GM12891 (cell line): ENCODE results near the gene ZNF107.
"Not testable (repeated sequence)": the region's sequence is repeated elsewhere in the genome, so short reads cannot be mapped to it uniquely, and the experiment has no call there.

Experiments
- DNase-seq: peaks from one replicate; pipeline ENCODE4 v3.0.0; 2011; ENCODE audit warnings: low spot score; ENCODE audit not compliant: insufficient read length
- FAIRE-seq: peaks from 2 replicates; lab custom pipeline; 2011; peaks lifted over from hg19 to GRCh38; lab: Jason Lieb, UNC
- PAX5 ChIP-seq: IDR thresholded peaks from 2 replicates; pipeline ENCODE4 v1.6.1; 2011; ENCODE audit warnings: low read length, moderate library complexity, mild to moderate bottlenecking; ENCODE audit not compliant: insufficient read depth, severe bottlenecking
- POLR2A ChIP-seq: IDR thresholded peaks from 2 replicates; pipeline ENCODE4 v1.6.1; 2011; ENCODE audit warnings: low read depth, low read length, control low read depth
- POLR2AphosphoS5 ChIP-seq: IDR thresholded peaks from 2 replicates; pipeline ENCODE4 v1.6.1; 2011; ENCODE audit warnings: low read depth, low read length, control low read depth
- POU2F2 ChIP-seq: IDR thresholded peaks from 2 replicates; pipeline ENCODE4 v1.6.1; 2011; ENCODE audit warnings: low read depth, mild to moderate bottlenecking, control low read depth, low read length, moderate library complexity
- SPI1 ChIP-seq: IDR thresholded peaks from 2 replicates; pipeline ENCODE4 v1.6.1; 2011; ENCODE audit warnings: low read depth, low read length, control low read depth
- TAF1 ChIP-seq: IDR thresholded peaks from 2 replicates; pipeline ENCODE4 v1.6.1; 2011; ENCODE audit warnings: low read depth, low read length, control low read depth

The ZNF107 gene

GRCh38 chr7:64667311-64667710 is 1.4 kb downstream of the ZNF107 start:
- DNase-seq (no peak), FAIRE-seq (no peak)
- TF ChIP-seq POLR2AphosphoS5 (no peak), PAX5 (no peak), POU2F2 (no peak), TAF1 (no peak), SPI1 (no peak), POLR2A (no peak)

DNA sequence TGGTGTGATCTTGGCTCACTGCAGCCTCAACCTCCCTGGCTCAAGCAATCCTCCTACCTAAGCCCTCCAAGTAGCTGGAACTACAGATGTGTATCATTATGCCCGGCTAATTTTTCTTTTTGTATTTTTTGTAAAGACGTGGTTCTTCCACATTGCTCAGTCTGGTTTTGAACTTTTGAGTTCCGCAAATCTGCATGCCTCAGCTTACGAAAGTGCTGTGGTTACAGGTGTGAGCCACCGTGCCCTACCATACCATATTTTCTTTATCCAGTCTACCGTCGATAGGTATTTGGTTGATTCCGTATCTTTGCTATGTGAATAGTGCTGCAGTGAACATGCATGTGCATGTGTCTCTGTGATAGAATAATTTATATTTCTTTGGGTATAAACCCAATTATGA is 6.5 kb downstream of the ZNF107 start:
- FAIRE-seq (peak; percentile 76), DNase-seq (no peak)
- TF ChIP-seq SPI1 (peak; percentile 62), POU2F2 (no peak)

DNA sequence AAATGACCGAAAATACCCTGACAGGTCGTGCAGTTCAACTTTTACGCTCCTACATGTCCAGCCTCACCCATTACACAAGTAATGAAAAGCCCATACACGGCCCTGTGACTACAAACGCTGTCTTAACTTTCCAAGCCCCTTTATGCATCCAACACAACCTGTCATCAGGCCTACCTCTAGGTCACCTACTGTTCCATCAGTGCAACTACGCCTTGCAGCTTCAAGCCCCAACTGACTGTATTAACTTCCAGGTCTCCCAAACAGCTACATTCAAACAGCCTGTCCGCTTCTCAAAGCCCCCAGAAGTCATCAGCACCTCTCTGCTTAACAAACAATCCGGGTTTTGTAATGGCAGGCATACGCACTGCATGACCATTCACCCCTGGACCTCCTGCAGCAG is 19.2 kb downstream of the ZNF107 start:
- FAIRE-seq (no peak), DNase-seq (no peak)
- TF ChIP-seq PAX5 (no peak), TAF1 (no peak), SPI1 (no peak), POU2F2 (no peak), POLR2AphosphoS5 (no peak), POLR2A (no peak)

GRCh38 chr7:64685741-64686140 is 19.8 kb downstream of the ZNF107 start:
- TF ChIP-seq POLR2AphosphoS5 = no peak
- TF ChIP-seq SPI1 = no peak
- TF ChIP-seq POLR2A = no peak
- TF ChIP-seq PAX5 = no peak
- no peak for TF ChIP-seq TAF1
- TF ChIP-seq POU2F2 = no peak
- DNase-seq (no peak), FAIRE-seq (no peak)

- peak; percentile 45 for FAIRE-seq
- DNase-seq = no peak
- no peak for TF ChIP-seq POU2F2
- TF ChIP-seq PAX5 = no peak
- TF ChIP-seq POLR2AphosphoS5 = peak; percentile 23; the same call in 1 of the 2 replicates
- 0 out of 2 replicates have a peak, but pooled peaks have one; percentile 3 for TF ChIP-seq SPI1
- no peak for TF ChIP-seq TAF1
- TF ChIP-seq POLR2A = no peak
Measured at GRCh38 chr7:64686493-64687184, 20.7 kb downstream of the ZNF107 start.

DNA sequence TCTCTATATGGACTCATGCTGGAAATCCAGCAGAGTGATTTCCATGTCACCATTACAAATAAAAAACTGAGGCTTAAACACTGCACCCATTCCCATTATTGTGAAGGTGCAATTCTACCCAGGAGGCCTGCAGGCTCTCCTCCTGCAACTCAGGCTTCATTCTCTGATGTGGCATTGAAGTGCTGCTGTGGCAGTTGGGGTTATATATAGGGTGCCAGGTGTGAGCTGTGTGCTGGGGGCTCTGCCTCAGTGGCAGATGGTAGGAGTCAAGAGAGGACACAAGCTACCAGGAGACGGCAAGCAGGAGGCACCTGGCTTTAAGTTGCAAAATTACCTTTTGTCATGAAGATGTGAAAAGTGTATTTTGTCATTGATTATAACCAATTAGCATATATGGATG is 21.3 kb downstream of the ZNF107 start:
- FAIRE-seq = no peak
- TF ChIP-seq TAF1 = no peak
- no peak for TF ChIP-seq SPI1
- TF ChIP-seq PAX5 = no peak
- TF ChIP-seq POLR2A = no peak
- no peak for TF ChIP-seq POLR2AphosphoS5
- DNase-seq = no peak

- DNase-seq (no peak), FAIRE-seq (no peak)
- no peak for TF ChIP-seq SPI1
- TF ChIP-seq POLR2A = 0 out of 2 replicates have a peak, but pooled peaks have one; percentile 23
Measured at GRCh38 chr7:64688988-64689387, 23.1 kb downstream of the ZNF107 start.

- TF ChIP-seq SPI1 (no peak), POU2F2 (no peak), TAF1 (no peak), POLR2A (no peak), PAX5 (no peak), POLR2AphosphoS5 (no peak)
- DNase-seq = no peak
- FAIRE-seq = no peak
Measured at GRCh38 chr7:64691831-64692230, 25.9 kb downstream of the ZNF107 start.

DNA sequence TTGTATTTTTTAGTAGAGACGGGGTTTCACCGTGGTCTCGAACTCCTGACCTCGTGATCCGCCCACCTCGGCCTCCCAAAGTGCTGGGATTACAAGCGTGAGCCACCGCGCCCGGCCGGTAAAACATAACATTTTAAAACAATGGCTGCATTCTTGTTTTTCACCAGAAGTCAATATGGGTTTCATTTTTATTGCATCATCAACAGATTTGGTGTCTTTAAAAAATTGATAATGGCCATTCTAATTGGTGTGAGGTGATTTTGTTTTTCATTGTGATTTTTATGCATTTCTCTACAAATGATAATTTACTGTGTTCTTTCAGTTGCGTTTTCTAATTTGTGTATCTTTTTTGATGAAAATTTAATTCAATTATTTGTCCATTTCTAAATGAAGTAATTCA is 31.9 kb downstream of the ZNF107 start:
- DNase-seq, FAIRE-seq: not testable (repeated sequence)

DNA sequence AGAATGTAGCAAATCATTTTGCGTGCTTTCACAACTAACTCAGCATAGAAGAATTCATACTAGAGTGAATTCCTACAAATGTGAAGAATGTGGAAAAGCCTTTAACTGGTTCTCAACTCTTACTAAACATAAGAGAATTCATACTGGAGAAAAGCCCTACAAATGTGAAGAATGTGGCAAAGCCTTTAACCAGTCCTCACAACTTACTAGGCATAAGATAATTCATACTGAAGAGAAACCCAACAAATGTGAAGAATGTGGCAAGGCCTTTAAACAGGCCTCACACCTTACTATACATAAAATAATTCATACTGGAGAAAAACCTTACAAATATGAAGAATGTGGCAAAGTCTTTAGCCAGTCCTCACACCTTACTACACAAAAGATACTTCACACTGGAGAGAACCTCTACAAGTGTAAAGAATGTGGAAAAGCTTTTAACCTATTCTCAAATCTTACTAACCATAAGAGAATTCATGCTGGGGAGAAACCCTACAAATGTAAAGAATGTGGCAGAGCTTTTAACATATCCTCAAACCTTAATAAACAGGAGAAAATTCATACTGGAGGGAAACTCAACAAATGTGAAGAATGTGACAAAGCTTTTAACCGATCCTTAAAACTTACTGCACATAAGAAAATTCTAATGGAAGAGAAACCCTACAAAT is 40.8 kb downstream of the ZNF107 start:
- DNase-seq = no peak
- FAIRE-seq = no peak
- TF ChIP-seq PAX5 (no peak), TAF1 (no peak), POU2F2 (no peak), POLR2AphosphoS5 (no peak), SPI1 (no peak), POLR2A (no peak)

GRCh38 chr7:64717896-64718295 is 52.0 kb downstream of the ZNF107 start:
- FAIRE-seq, DNase-seq: not testable (repeated sequence)
